Naive thymus-derived CD4-positive, alpha-beta T cell (primary cell): ENCODE measurements around the gene RHBDF1. TPM values are rescaled to one million over a fixed set of nuclear protein-coding genes. Genes with fewer than 3 reads are reported as not detected.

Experiments
- ATAC-seq: fragments of 150-1000 bp; cut with Tn5 transposase; 2 replicates; pipeline ENCODE4 v1.10.0; 2021; ENCODE audit warnings: mild to moderate bottlenecking, moderate library complexity
- CTCF ChIA-PET: fragments of 350-600 bp; sonication (Branson Sonifier 250); formaldehyde crosslinking; loops from one replicate; lab custom pipeline; 2021; ENCODE audit warnings: antibody characterized with exemption; lab: Charles Lee
- POLR2A ChIA-PET: fragments of 350-600 bp; sonication (Branson Sonifier 250); formaldehyde crosslinking; loops from one replicate; lab custom pipeline; 2021; ENCODE audit warnings: antibody characterized with exemption, inconsistent platforms; lab: Charles Lee
- DNase-seq, 9 donors: peaks; one replicate each; pipeline versions ENCODE4 v3.0.0 to v3.0.0-alpha.2; 2020 to 2022; ENCODE audit warnings: mixed read lengths in 1 of 9
- H3K27ac ChIP-seq: one replicate; pipeline ENCODE4 v1.7.0; 2013; ENCODE audit warnings: mild to moderate bottlenecking, low read depth, low read length, moderate library complexity
- H3K27me3 ChIP-seq, 2 donors: one replicate each; pipeline ENCODE4 v1.7.0; 2013; ENCODE audit warnings: low read length in 2 of 2, mild to moderate bottlenecking in 2 of 2, moderate library complexity in 2 of 2; ENCODE audit not compliant: control insufficient read depth in 2 of 2, insufficient read depth in 2 of 2
- H3K36me3 ChIP-seq, 3 experiments: 1 replicate in 2 of 3; 2 replicates in 1 of 3; pipeline ENCODE4 v1.7.0; 2013; ENCODE audit warnings: low read length in 3 of 3, mild to moderate bottlenecking in 3 of 3, moderate library complexity in 1 of 3; ENCODE audit not compliant: insufficient read depth in 3 of 3, control insufficient read depth in 2 of 3
- H3K4me1 ChIP-seq, 2 donors: one replicate each; pipeline ENCODE4 v1.7.0; 2013; ENCODE audit warnings: low read length in 2 of 2, mild to moderate bottlenecking in 2 of 2, moderate library complexity in 1 of 2; ENCODE audit not compliant: control insufficient read depth in 2 of 2, insufficient read depth in 2 of 2
- H3K4me3 ChIP-seq: 2 replicates; pipeline ENCODE4 v1.7.0; 2013; ENCODE audit warnings: mild to moderate bottlenecking, low read length
- H3K9me3 ChIP-seq, 3 experiments: 1 replicate in 2 of 3; 2 replicates in 1 of 3; pipeline ENCODE4 v1.7.0; 2013; ENCODE audit warnings: low read length in 3 of 3; ENCODE audit not compliant: control insufficient read depth in 2 of 3
- H3K27ac Mint-ChIP-seq, 9 donors: one replicate each; pipeline ENCODE4 v1.8.0; 2020 to 2022; ENCODE audit warnings: mixed read lengths in 9 of 9, mild to moderate bottlenecking in 8 of 9, moderate library complexity in 5 of 9, inconsistent platforms in 2 of 9
- H3K27me3 Mint-ChIP-seq, 5 donors: one replicate each; pipeline ENCODE4 v1.8.0; 2021 to 2022; ENCODE audit warnings: mixed read lengths in 5 of 5, mild to moderate bottlenecking in 1 of 5
- H3K36me3 Mint-ChIP-seq, 5 donors: one replicate each; pipeline ENCODE4 v1.8.0; 2020 to 2022; ENCODE audit warnings: mixed read lengths in 5 of 5, mild to moderate bottlenecking in 3 of 5, inconsistent platforms in 1 of 5
- H3K4me1 Mint-ChIP-seq, 7 donors: one replicate each; pipeline ENCODE4 v1.8.0; 2020 to 2022; ENCODE audit warnings: mixed read lengths in 7 of 7, mild to moderate bottlenecking in 3 of 7, inconsistent platforms in 1 of 7
- H3K4me3 Mint-ChIP-seq, 10 donors: one replicate each; pipeline ENCODE4 v1.8.0; 2020 to 2022; ENCODE audit warnings: mild to moderate bottlenecking in 10 of 10, mixed read lengths in 10 of 10, moderate library complexity in 6 of 10, inconsistent platforms in 2 of 10
- H3K9me3 Mint-ChIP-seq, 11 donors: one replicate each; pipeline ENCODE4 v1.8.0; 2020 to 2022; ENCODE audit warnings: mixed read lengths in 11 of 11, mild to moderate bottlenecking in 4 of 11, inconsistent platforms in 1 of 11, moderate library complexity in 1 of 11
- intact Hi-C, 2 donors: fragments of 100-400 bp; cut with micrococcal nuclease; formaldehyde crosslinking; loops; one replicate each; pipeline ENCODE4 v1.15.1; 2023
- polyA plus RNA-seq, 2 donors: library from polyadenylated mRNA; unstranded; fragments of 300-500 nt; fragmentation: Illumina TruSeq; gene quantifications; one replicate each; pipeline ENCODE4 v1.2.3, GENCODE V29; 2021
- total RNA-seq, 6 experiments: library from RNA in 5 of 6; stranded (reverse) in 5 of 6; gene quantifications; 1 replicate in 5 of 6; 2 replicates in 1 of 6; pipeline ENCODE4 v1.2.3 and lab custom pipeline; 2021 to 2026

The RHBDF1 gene
- total and polyA plus RNA-seq, 7 experiments from 2014 or later: 0.66 to 1.6 TPM; not detected in 5

DNA sequence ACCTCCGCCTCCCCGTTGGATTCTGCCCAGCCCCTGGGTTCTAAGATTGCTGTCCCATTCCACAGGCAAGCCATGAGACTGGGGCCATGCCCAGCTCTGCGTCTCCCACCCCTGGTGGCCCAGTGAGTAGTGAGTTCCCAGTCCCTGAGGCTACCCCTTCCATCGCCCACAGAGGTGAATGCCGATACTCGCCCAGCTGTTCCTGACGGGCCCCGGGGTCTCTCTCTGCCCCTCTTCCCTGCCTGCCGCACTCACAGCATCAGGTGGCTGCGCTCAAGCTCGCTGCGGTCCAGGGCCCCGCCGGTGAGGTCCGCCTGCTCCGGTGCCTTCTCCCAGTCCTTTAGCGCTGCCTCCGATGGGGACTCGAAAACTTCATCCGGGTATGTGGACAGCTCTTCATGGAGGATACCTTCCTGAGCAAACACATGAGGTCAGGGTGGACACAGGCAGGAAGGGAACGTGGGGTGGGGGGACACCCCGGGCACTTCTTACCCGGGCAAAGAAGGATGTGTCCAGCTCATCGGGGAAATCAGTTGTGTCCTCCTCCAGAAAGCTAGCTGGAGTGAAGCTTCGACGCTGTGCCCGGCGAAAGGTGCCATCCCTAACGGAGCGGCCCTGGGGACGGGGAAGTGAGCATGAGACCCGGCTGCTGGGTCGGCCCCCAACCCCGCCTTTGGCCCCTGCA lies 10.0 kb downstream of the RHBDF1 start:
- Histone ChIP-seq H3K9me3 (no peaks in the 10 kb centered on the region), H3K4me3 (no peak overlapping the region), H3K4me1 (no peaks in the 10 kb centered on the region), H3K27ac (no peak overlapping the region), H3K36me3 (peaks cover 0 to under 1% (median 0%) of the 10 kb centered on the region in 3 experiments), H3K27me3 (no peaks in the 10 kb centered on the region)
- Mint-ChIP-seq H3K4me1 (peaks cover 0 to 8% (median 3%) of the 10 kb centered on the region in 7 donors), H3K27me3 (peaks cover 0 to under 1% (median 0%) of the 10 kb centered on the region in 5 donors), H3K4me3 (no peak overlapping the region), H3K9me3 (no peaks in the 10 kb centered on the region), H3K27ac (no peak overlapping the region), H3K36me3 (no peaks in the 10 kb centered on the region)
- no peak for ATAC-seq
- intact Hi-C loops: no loop called here
- CTCF ChIA-PET: interaction anchor here (6.4 kb wide), 1 partner anchor 34 kb away, joined by 96 read pairs; no protein-coding TSS in a partner anchor
- POLR2A ChIA-PET: interaction anchor here (1.1 to 1.2 kb wide), 2 partner anchors 9 to 74 kb away, joined by 3 to 4 read pairs; partner anchors contain the start of genes POLR3K and SNRNP25
- no peak for DNase-seq

DNA sequence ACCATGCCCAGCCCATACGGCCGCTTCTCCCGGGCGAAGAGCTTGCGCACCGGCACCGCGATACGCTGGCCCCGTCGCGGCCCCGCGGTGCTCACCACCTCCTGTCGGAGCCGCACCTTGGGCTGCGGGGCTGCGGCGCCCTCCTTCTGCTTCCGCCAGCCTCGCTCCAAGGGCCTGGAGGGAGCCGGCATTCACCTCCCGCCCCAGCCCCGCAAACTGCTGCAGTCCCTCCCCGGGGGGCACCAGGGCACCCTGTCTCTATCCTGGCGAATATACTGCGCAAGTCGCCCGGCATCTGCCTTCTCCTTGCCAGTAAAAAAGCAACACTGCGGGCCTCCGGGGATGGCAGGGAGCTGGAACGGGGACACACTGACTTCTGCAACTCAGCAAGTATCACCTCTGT lies 10.6 kb downstream of the RHBDF1 start:
- no peak for DNase-seq
- peaks cover 0 to 6% (median 0%) of the 10 kb centered on the region in 3 experiments for H3K36me3 ChIP-seq
- H3K4me3 ChIP-seq: no peak overlapping the region
- no peak for ATAC-seq
- intact Hi-C loops: no loop called here
- Mint-ChIP-seq H3K9me3 (no peaks in the 10 kb centered on the region), H3K4me3 (no peak overlapping the region), H3K27me3 (no peaks in the 10 kb centered on the region), H3K4me1 (peaks cover 0 to 8% (median 3%) of the 10 kb centered on the region in 7 donors), H3K36me3 (no peaks in the 10 kb centered on the region), H3K27ac (no peak overlapping the region)
- no peaks in the 10 kb centered on the region for H3K27me3 ChIP-seq
- CTCF ChIA-PET: interaction anchor here (6.4 kb wide), 1 partner anchor 34 kb away, joined by 96 read pairs; no protein-coding TSS in a partner anchor
- no peaks in the 10 kb centered on the region for H3K4me1 ChIP-seq
- no peaks in the 10 kb centered on the region for H3K9me3 ChIP-seq
- no peak overlapping the region for H3K27ac ChIP-seq
- POLR2A ChIA-PET: interaction anchor here (1.1 to 1.2 kb wide), 2 partner anchors 9 to 74 kb away, joined by 3 to 4 read pairs; partner anchors contain the start of genes POLR3K and SNRNP25

DNA sequence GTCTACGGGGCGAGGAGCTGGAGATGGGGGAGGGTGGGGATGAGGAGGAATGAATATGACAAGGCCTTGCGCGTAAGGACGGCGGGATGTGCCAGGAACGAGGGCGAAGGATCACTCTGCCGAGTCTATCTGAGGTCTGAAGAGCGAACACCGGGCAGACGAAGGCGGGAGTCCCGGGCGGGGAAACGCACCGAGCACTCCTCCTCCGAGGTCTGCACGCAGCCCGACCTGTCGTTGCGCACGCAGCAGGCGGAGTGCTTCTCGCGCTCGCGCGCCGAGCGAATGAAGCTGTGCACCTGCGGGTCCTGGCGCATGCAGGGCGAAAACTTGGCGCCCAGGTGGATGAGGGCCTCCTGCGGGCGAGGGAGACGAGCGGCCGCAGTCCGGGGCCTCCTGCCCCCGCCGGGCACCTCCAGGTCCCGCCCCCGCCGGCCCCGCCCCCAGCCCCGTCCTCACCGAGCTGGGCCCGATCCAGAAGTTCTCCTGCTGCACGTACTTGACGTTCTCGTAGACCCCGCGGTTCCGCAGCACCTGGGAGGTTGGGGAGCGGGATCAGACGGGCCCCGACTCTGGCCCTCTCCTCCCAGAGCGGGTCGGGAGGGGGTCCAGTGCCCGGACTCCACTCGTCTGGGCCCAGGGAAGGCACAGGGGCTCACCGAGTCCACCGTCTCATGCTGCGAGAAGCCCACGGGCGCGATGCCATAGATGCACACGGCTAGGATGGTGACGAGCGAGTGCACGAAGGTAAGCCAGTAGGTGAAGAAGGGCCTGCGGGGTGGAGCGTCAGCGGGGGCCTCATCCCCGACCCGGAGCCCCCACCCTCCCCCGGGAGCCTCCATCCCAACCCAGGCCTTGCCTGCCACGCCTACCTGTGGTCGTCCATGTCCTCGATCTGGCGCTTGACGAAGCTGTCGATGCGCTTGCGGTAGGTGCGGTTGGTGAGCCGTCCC lies 11.2 kb downstream of the RHBDF1 start:
- Mint-ChIP-seq H3K27ac (no peak overlapping the region), H3K36me3 (peaks cover 0 to 2% (median 0%) of the 10 kb centered on the region in 5 donors), H3K4me3 (no peak overlapping the region), H3K9me3 (no peaks in the 10 kb centered on the region), H3K27me3 (no peaks in the 10 kb centered on the region), H3K4me1 (peaks cover 0 to 8% (median 3%) of the 10 kb centered on the region in 7 donors)
- H3K27me3 ChIP-seq: no peaks in the 10 kb centered on the region
- intact Hi-C loops: no loop called here
- no peak for ATAC-seq
- no peak overlapping the region for H3K27ac ChIP-seq
- DNase-seq: no peak
- CTCF ChIA-PET: interaction anchor here (1.0 to 1.2 kb wide), 2 partner anchors 24 to 36 kb away, joined by 3 to 4 read pairs; no protein-coding TSS in a partner anchor
- H3K9me3 ChIP-seq: no peaks in the 10 kb centered on the region
- H3K4me1 ChIP-seq: no peaks in the 10 kb centered on the region
- POLR2A ChIA-PET: interaction anchor here (1.3 kb wide), 1 partner anchor 10 kb away, joined by 3 read pairs; no protein-coding TSS in a partner anchor
- H3K4me3 ChIP-seq: no peak overlapping the region
- H3K36me3 ChIP-seq: peaks cover 0 to 13% (median 0%) of the 10 kb centered on the region in 3 experiments

- Histone ChIP-seq H3K4me3 (no peak overlapping the region), H3K36me3 (peaks cover 0 to 16% (median 0%) of the 10 kb centered on the region in 3 experiments), H3K4me1 (no peaks in the 10 kb centered on the region), H3K9me3 (no peaks in the 10 kb centered on the region), H3K27me3 (no peaks in the 10 kb centered on the region), H3K27ac (no peak overlapping the region)
- no peak for DNase-seq
- no peaks in the 10 kb centered on the region for H3K27me3 Mint-ChIP-seq
- no peaks in the 10 kb centered on the region for H3K9me3 Mint-ChIP-seq
- H3K4me1 Mint-ChIP-seq: peaks cover 0 to 6% (median 0%) of the 10 kb centered on the region in 7 donors
- H3K4me3 Mint-ChIP-seq: no peak overlapping the region
- intact Hi-C loops: no loop called here
- POLR2A ChIA-PET: interaction anchor here (1.3 kb wide), 1 partner anchor 9 kb away, joined by 3 read pairs; no protein-coding TSS in a partner anchor
- ATAC-seq: no peak
- no peak overlapping the region for H3K27ac Mint-ChIP-seq
- peaks cover 0 to 4% (median 0%) of the 10 kb centered on the region in 5 donors for H3K36me3 Mint-ChIP-seq
- CTCF ChIA-PET: interaction anchor here (1.0 to 1.2 kb wide), 2 partner anchors 25 to 37 kb away, joined by 3 to 4 read pairs; no protein-coding TSS in a partner anchor
These were observed 12.3 kb downstream of the RHBDF1 start for GRCh38 chr16:60166-60565.

DNA sequence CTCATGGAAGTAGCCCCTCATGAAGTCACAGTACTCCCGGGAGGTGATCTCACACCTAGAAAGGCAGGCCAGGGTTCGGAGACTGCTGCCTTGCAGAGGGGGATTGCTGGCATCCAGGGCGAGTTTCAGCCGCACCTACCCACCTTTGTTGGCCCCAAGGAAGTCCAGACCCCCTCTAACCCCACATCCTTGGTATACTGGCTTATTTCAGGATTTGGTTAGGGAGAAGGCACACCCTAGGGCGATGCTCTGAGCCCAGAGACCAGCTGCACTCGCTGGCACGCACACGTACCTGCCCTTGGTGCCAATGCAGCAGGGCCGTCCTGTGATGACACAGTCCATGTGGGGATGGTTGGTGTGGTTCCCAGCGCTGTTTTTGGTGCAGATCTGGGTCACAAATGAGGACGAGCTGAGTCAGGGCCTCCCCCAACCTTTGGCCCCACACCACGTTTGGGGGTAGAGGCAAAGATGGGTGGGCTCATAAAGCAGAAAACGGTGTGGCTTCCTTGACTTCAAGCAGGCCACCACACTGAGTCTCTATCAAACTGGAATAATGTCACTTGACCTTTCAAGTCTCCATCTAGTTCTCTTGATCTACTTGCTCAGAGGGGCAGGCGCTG lies 12.9 kb downstream of the RHBDF1 start:
- ChIA-PET POLR2A (interaction anchor here (1.3 kb wide), 1 partner anchor 8 kb away, joined by 3 read pairs; no protein-coding TSS in a partner anchor), CTCF (interaction anchor here (1.2 kb wide), 1 partner anchor 26 kb away, joined by 3 read pairs; no protein-coding TSS in a partner anchor)
- H3K27ac ChIP-seq: no peak overlapping the region
- intact Hi-C loops: no loop called here
- peaks cover 0 to 4% (median 0%) of the 10 kb centered on the region in 5 donors for H3K36me3 Mint-ChIP-seq
- H3K4me1 ChIP-seq: no peaks in the 10 kb centered on the region
- no peak overlapping the region for H3K27ac Mint-ChIP-seq
- no peak overlapping the region for H3K4me3 ChIP-seq
- DNase-seq: no peak
- H3K27me3 ChIP-seq: no peaks in the 10 kb centered on the region
- no peak overlapping the region for H3K4me3 Mint-ChIP-seq
- no peaks in the 10 kb centered on the region for H3K9me3 Mint-ChIP-seq
- no peak for ATAC-seq
- peaks cover 0 to 6% (median 0%) of the 10 kb centered on the region in 7 donors for H3K4me1 Mint-ChIP-seq
- no peaks in the 10 kb centered on the region for H3K9me3 ChIP-seq
- H3K27me3 Mint-ChIP-seq: no peaks in the 10 kb centered on the region
- H3K36me3 ChIP-seq: peaks cover 0 to 16% (median 0%) of the 10 kb centered on the region in 3 experiments
